ENCODE measurements around the gene ZNF146.

DNA sequence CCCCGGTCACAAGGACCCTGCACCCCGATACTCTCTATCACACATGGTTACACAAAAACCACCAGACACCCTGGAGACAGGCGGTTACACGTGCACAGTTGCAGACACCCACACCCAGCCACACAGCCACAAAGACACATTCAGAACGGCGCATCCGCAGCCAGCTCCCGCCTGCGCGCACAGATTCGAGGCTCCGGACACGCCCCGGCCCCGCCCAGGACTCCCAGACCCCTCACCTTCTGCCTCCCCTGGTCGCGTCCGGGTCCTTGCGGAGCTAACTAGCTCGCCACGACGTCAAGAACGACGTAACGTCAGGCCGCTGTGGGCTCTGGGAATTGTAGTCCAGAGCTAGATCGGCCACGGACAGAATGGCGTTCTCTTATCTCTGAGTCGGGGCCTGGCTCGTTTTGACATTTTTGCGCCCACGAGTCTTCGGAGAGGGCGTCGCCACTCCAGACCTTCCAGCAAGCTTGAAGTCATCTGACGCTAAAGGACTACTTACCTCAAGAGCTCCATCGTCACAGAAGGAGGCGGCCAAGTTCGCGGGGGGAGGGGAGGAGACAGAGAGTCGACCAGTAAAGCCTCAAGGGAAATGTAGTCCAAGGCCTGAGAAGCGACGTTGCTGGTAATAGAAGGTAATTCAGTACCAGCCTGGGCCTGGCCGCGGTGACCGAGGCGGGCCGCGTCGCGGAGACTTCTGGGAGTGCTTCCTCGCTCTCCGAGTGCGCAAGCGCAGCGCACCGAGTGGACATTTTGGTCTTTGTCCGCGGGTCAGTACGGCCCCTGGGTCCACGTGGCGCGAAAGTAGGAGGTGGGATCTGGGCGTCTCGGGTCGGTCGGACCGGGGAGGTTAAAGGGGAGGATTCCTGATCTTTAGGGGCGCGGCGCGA, at the start of gene ZNF146, which contains the start of gene ZNF565:
- TF ChIP-seq ELF4 (IDR thresholded peaks at IDR 0.05) (no peak), FOXA1 (IDR thresholded peaks at IDR 0.05) (no peak), BHLHE40 (IDR thresholded peaks at IDR 0.05; ENCODE audit: borderline replicate concordance) (no peak), FOXM1 (IDR thresholded peaks at IDR 0.05; ENCODE audit: borderline replicate concordance) (no peak), SP1 (IDR thresholded peaks at IDR 0.05) (no peak), TARDBP (IDR thresholded peaks at IDR 0.05) (no peak), NFRKB (IDR thresholded peaks at IDR 0.05) (no peak), CTBP1 (IDR thresholded peaks at IDR 0.05; ENCODE audit: borderline replicate concordance) (no peak), FOXK2 (IDR thresholded peaks at IDR 0.05) (no peak), ZNF384 (IDR thresholded peaks at IDR 0.05) (no peak)
- TF ChIP-seq, protein P1, sequence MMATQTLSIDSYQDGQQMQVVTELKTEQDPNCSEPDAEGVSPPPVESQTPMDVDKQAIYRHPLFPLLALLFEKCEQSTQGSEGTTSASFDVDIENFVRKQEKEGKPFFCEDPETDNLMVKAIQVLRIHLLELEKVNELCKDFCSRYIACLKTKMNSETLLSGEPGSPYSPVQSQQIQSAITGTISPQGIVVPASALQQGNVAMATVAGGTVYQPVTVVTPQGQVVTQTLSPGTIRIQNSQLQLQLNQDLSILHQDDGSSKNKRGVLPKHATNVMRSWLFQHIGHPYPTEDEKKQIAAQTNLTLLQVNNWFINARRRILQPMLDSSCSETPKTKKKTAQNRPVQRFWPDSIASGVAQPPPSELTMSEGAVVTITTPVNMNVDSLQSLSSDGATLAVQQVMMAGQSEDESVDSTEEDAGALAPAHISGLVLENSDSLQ (IDR thresholded peaks at IDR 0.05), result no peak
